Upper lobe of left lung (tissue), 6 donors: ENCODE data around the gene TLK1. TPM values are rescaled to one million over a fixed set of nuclear protein-coding genes. Genes with fewer than 3 reads are reported as not detected.

Experiments used
- ATAC-seq, 2 donors: fragments of 200-7000 bp; cut with Tn5 transposase; one replicate each; pipeline ENCODE4 v1.9.1; 2022; ENCODE audit warnings: mild to moderate bottlenecking in 2 of 2, moderate library complexity in 2 of 2; ENCODE audit not compliant: low FRiP score in 2 of 2
- DNase-seq, 2 donors: peaks; one replicate each; pipeline ENCODE4 v3.0.0-alpha.2; 2019 to 2020
- H3K27ac ChIP-seq, 4 donors: fragments of 200-600 bp; sonication (generic); one replicate each; pipeline ENCODE4 v1.5.1; 2016 to 2019
- H3K27me3 ChIP-seq, 4 donors: fragments of 200-600 bp; sonication (generic); one replicate each; pipeline ENCODE4 v1.5.1; 2017 to 2019
- H3K36me3 ChIP-seq, 4 donors: fragments of 200-600 bp; sonication (generic); one replicate each; pipeline ENCODE4 v1.5.1; 2016 to 2019
- H3K4me1 ChIP-seq, 4 donors: fragments of 200-600 bp; sonication (generic); one replicate each; pipeline ENCODE4 v1.5.1; 2018 to 2019
- H3K4me3 ChIP-seq, 4 donors: fragments of 200-600 bp; sonication (generic); one replicate each; pipeline ENCODE4 v1.5.1; 2017 to 2019; ENCODE audit warnings: mild to moderate bottlenecking in 2 of 4, moderate library complexity in 1 of 4
- H3K9me3 ChIP-seq, 4 donors: fragments of 200-600 bp; sonication (generic); one replicate each; pipeline ENCODE4 v1.5.1; 2018 to 2019
- EP300 ChIP-seq, 4 donors: sonication (generic); formaldehyde crosslinking; IDR thresholded peaks; one replicate each; pipeline ENCODE4 v1.5.1; 2017; ENCODE audit warnings: antibody characterized with exemption in 4 of 4, control low read depth in 2 of 4
- POLR2A ChIP-seq, 4 donors: fragments of 450-650 bp; IDR thresholded peaks; one replicate each; pipeline ENCODE4 v1.5.1; 2016 to 2017; ENCODE audit warnings: antibody characterized with exemption in 4 of 4, mild to moderate bottlenecking in 2 of 4
- POLR2AphosphoS5 ChIP-seq, 2 donors: sonication (generic); formaldehyde crosslinking; IDR thresholded peaks; one replicate each; pipeline ENCODE4 v1.5.1; 2017; ENCODE audit warnings: antibody characterized with exemption in 2 of 2
- WGBS, 2 donors: methylation state at CpG; one replicate each; pipeline ENCODE4 v1.1.5; 2017 to 2018; 5-methylcytosine and 5-hydroxymethylcytosine counted together
- total RNA-seq, 6 donors: library from RNA; depleted of rRNA in 4 of 6; stranded (reverse); fragments of >200 nt in 4 of 6; gene quantifications; one replicate each; pipeline versions ENCODE4 v1.1.0 to v1.2.1, GENCODE V29; 2016 to 2021
- TF ChIP-seq, protein P1 (sequence below), 6 experiments: fragments of 450-650 bp in 4 of 6; fragments of 200-600 bp in 2 of 6; sonication (generic) in 2 of 6; IDR thresholded peaks; one replicate each; pipeline ENCODE4 v1.5.1; 2016 to 2019; ENCODE audit warnings: antibody characterized with exemption in 6 of 6
- donor health status: DM: no; HTN: no; CAD: no; lungs with moderate emphysema.
- donor health status: DM: no; HTN: yes; CAD: no; lungs with severe emphysema.

TLK1 gene
- total RNA-seq, 6 donors from 2014 or later, result 21.9 to 70.2 (median 53.8) TPM

DNA sequence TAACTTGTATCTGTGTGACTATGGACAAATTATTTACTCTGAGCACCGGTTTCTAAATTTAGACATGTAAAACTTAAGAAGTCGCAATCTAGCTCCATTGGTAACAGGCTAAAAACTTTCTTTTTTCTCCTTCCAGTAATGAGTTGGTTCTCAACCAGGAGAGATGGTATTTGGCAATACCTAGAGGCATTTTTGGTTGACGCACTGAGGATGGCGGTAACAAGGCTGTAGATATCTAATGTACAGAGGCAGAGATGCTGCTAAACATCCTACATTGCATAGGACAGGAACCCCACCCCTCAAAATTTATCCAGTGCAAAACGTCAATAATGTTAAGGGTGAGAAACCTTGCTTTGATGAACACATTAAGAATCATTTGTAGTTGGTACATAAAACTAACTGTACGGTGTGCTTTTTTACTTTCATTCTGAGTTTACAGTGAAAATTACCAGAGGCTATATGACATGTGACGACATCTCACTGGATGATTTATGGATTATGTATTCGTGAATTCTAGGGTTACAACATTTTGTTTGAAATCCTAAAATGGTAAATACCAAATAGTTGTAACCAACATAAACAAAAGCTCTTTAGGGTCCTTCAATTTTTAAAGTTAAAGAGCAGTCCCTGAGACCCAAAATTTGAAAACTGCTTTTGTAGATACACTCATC is 91.3 kb downstream of the TLK1 start:
- Histone ChIP-seq H3K27me3 (no peaks in the 10 kb centered on the region), H3K4me1 (no peaks in the 10 kb centered on the region), H3K27ac (no peak overlapping the region), H3K9me3 (no peaks in the 10 kb centered on the region), H3K4me3 (no peak overlapping the region), H3K36me3 (peaks cover 0 to 9% (median 0%) of the 10 kb centered on the region in 4 donors)
- ATAC-seq (no peak), DNase-seq (no peak)
- 84 to 91% methylated on average over 8 of the region's 8 CpGs for WGBS, 2 donors
- TF ChIP-seq, protein P1, sequence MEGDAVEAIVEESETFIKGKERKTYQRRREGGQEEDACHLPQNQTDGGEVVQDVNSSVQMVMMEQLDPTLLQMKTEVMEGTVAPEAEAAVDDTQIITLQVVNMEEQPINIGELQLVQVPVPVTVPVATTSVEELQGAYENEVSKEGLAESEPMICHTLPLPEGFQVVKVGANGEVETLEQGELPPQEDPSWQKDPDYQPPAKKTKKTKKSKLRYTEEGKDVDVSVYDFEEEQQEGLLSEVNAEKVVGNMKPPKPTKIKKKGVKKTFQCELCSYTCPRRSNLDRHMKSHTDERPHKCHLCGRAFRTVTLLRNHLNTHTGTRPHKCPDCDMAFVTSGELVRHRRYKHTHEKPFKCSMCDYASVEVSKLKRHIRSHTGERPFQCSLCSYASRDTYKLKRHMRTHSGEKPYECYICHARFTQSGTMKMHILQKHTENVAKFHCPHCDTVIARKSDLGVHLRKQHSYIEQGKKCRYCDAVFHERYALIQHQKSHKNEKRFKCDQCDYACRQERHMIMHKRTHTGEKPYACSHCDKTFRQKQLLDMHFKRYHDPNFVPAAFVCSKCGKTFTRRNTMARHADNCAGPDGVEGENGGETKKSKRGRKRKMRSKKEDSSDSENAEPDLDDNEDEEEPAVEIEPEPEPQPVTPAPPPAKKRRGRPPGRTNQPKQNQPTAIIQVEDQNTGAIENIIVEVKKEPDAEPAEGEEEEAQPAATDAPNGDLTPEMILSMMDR (IDR thresholded peaks at IDR 0.05), result no peak
- TF ChIP-seq POLR2AphosphoS5 (IDR thresholded peaks at IDR 0.05) (no peak), POLR2A (IDR thresholded peaks at IDR 0.05) (no peak), EP300 (IDR thresholded peaks at IDR 0.05) (no peak)

DNA sequence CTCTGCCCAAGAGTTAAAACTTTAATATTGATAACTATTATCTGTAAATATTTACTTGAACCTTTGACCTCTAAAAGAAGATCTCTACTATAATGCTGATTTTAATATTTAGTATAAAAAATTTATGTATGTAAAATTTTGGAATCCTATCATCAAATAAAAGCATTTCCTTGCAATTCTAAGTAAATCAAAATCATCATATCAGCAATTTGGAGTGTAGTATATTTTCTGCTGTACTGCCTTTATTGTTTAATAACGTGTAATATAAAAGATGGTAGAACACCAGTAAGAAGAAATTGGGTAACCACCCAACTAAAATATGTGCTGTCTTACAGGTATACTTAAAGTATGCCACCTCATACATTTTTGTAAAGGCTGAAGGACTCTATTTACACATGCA is 94.6 kb downstream of the TLK1 start:
- no peak for TF ChIP-seq EP300 (IDR thresholded peaks at IDR 0.05)
- TF ChIP-seq, protein P1 (IDR thresholded peaks at IDR 0.05), result no peak
- no peak for TF ChIP-seq POLR2A (IDR thresholded peaks at IDR 0.05)
- TF ChIP-seq POLR2AphosphoS5 (IDR thresholded peaks at IDR 0.05), result no peak
- H3K4me1 ChIP-seq, result no peaks in the 10 kb centered on the region
- ATAC-seq (no peak), DNase-seq (no peak)
- no peaks in the 10 kb centered on the region for H3K27me3 ChIP-seq
- no peak overlapping the region for H3K27ac ChIP-seq
- no peaks in the 10 kb centered on the region for H3K9me3 ChIP-seq
- 90 to 92% methylated on average over 1 of the region's 1 CpG for WGBS, 2 donors
- no peaks in the 10 kb centered on the region for H3K36me3 ChIP-seq
- H3K4me3 ChIP-seq, result no peak overlapping the region

DNA sequence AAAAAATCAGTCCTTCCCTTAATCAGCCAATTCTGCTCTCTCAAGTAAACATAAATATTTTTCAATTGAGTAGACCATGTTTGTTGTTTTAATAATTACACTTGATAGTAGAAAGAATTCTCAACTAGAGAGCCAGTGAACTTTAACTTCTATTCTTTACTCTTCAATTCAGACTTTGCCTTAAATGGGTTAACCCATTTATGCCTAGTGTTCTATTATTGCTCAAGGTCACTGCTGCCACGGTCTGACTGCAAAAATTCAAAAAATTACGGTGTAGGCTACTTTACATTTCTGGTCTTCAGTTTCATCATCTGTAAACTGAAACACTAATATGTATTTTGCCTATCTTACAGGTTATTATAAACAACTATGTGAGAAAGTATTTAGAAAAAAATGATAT is 103.1 kb downstream of the TLK1 start:
- no peaks in the 10 kb centered on the region for H3K4me1 ChIP-seq
- no peak overlapping the region for H3K4me3 ChIP-seq
- no peak for DNase-seq
- ATAC-seq, result no peak
- no peaks in the 10 kb centered on the region for H3K9me3 ChIP-seq
- H3K27ac ChIP-seq, result no peak overlapping the region
- 83 to 90% methylated on average over 2 of the region's 2 CpGs for WGBS, 2 donors
- no peak for TF ChIP-seq POLR2A (IDR thresholded peaks at IDR 0.05)
- TF ChIP-seq EP300 (IDR thresholded peaks at IDR 0.05), result no peak
- TF ChIP-seq, protein P1 (IDR thresholded peaks at IDR 0.05), result no peak
- no peak for TF ChIP-seq POLR2AphosphoS5 (IDR thresholded peaks at IDR 0.05)
- peaks cover 0 to 20% (median 11%) of the 10 kb centered on the region in 4 donors for H3K36me3 ChIP-seq
- no peaks in the 10 kb centered on the region for H3K27me3 ChIP-seq

DNA sequence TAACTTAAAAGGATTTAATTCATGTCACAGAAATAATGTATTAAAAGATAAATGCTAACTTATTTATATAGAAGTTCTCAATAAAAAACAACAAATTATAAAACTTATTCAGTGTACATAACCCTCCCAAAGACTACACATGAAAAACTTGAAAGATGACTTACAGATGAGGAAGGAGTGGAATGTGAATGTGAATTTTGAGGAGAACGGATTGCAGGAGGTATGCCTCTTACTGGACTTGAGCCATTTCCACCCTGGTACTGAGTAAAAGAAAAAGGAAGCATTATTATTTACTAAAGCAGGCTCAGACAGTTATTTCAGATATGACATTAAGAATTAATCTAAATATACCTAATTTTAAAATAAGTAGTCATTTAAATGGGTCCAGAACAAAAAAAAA is 104.4 kb downstream of the TLK1 start:
- WGBS, 2 donors, result 48 to 60% methylated on average over 1 of the region's 1 CpG
- Histone ChIP-seq H3K9me3 (no peaks in the 10 kb centered on the region), H3K27me3 (no peaks in the 10 kb centered on the region), H3K27ac (no peak overlapping the region), H3K4me1 (no peaks in the 10 kb centered on the region), H3K36me3 (peaks cover 0 to 31% (median 11%) of the 10 kb centered on the region in 4 donors), H3K4me3 (no peak overlapping the region)
- no peak for ATAC-seq
- no peak for DNase-seq
- TF ChIP-seq POLR2AphosphoS5 (IDR thresholded peaks at IDR 0.05) (no peak), POLR2A (IDR thresholded peaks at IDR 0.05) (no peak), EP300 (IDR thresholded peaks at IDR 0.05) (no peak)
- TF ChIP-seq, protein P1 (IDR thresholded peaks at IDR 0.05), result no peak

DNA sequence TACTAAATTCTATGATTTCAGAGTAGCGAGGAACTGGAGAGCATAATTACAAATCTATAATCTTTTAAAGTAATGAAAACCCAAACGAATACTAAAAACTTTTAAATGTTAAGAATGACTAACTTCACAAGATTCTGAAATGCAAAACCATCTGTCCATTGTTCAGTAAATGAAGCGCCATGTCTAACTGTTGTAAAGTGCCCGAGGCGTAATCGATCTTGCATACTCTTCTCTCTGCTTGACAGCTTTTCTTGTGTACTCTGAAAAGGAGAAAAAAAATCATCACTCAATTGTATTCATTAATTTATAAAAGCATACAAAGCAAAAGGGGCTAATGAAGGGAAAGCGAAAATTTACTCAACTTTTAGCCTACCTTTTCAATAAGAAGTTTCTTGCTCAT is 111.0 kb downstream of the TLK1 start:
- TF ChIP-seq POLR2AphosphoS5 (IDR thresholded peaks at IDR 0.05) (no peak), POLR2A (IDR thresholded peaks at IDR 0.05) (no peak), EP300 (IDR thresholded peaks at IDR 0.05) (no peak)
- TF ChIP-seq, protein P1 (IDR thresholded peaks at IDR 0.05), result no peak
- WGBS, 2 donors, result 94 to 96% methylated on average over 7 of the region's 7 CpGs
- H3K27me3 ChIP-seq, result no peaks in the 10 kb centered on the region
- no peak for DNase-seq
- H3K9me3 ChIP-seq, result no peaks in the 10 kb centered on the region
- H3K4me1 ChIP-seq, result no peaks in the 10 kb centered on the region
- no peak overlapping the region for H3K4me3 ChIP-seq
- peaks cover 0 to 88% (median 12%) of the 10 kb centered on the region in 4 donors for H3K36me3 ChIP-seq
- ATAC-seq, result no peak
- no peak overlapping the region for H3K27ac ChIP-seq
